ENCODE results near the gene ACBD7. TPM values are rescaled to one million over a fixed set of nuclear protein-coding genes. Genes with fewer than 3 reads are reported as not detected.

Gene ACBD7
- total and polyA plus RNA-seq, 2 of the 8 experiments (the other 6 are each of a cell fraction or from before 2014, with no cell fraction given) = 9.0 to 17.8 TPM

DNA sequence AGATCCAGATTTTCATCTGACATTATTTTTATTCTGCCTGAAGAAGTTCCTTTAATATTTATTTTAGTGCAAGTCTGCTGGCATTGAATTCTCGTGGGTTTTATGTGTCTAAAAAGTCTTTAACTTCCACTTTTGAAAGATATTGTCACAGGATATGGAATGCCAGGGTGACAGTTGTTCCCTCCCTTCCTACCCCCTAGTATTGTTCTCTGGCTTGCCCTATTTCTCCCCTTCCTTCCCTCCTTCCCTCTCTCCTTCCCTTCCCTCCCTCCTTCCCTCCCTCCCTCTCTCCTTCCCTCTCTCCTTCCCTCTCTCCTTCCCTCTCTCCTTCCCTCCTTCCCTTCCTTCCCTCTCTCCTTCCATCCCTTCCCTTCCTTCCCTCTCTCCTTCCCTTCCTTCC, 29.9 kb downstream of the ACBD7 start:
- no peak overlapping the region for H4K8ac ChIP-seq (ENCODE audit: extremely low read depth, insufficient read depth, low read length)
- H3K4me3 ChIP-seq (ENCODE audit: extremely low read depth in 1 of 4, insufficient read depth in 2 of 4, low read depth in 3 of 4, low read length in 4 of 4) = no peak overlapping the region
- H2AK5ac ChIP-seq (ENCODE audit: low read depth, low read length) = no peak overlapping the region
- H3K9me3 ChIP-seq (ENCODE audit: insufficient read depth in 2 of 2, low read depth in 1 of 2, low read length in 1 of 2) = no peaks in the 10 kb centered on the region
- no peaks in the 10 kb centered on the region for H3K36me3 ChIP-seq (ENCODE audit: control insufficient read depth in 2 of 4, insufficient read depth in 4 of 4, low read length in 3 of 4)
- H3K79me1 ChIP-seq (ENCODE audit: low read depth, low read length) = no peaks in the 10 kb centered on the region
- ChIA-PET POLR2A (ENCODE audit: partially characterized antibody) (no interaction called here), CTCF (ENCODE audit: partially characterized antibody) (no interaction called here)
- no peak for TF ChIP-seq JUND (IDR thresholded peaks at IDR 0.05; ENCODE audit: low read length)
- TF ChIP-seq SUZ12 (IDR thresholded peaks at IDR 0.05; ENCODE audit: low read length) = no peak
- no peak for TF ChIP-seq EGR1 (IDR thresholded peaks at IDR 0.05; ENCODE audit: borderline replicate concordance, low read depth, low read length)
- no peak for TF ChIP-seq ZNF274 (IDR thresholded peaks at IDR 0.05; ENCODE audit: borderline replicate concordance, extremely low read depth, low read length)
- no peak for TF ChIP-seq KDM5A (IDR thresholded peaks at IDR 0.05; ENCODE audit: low read length)
- no peak for TF ChIP-seq CBX5 (IDR thresholded peaks at IDR 0.05; ENCODE audit: low read depth, low read length)
- no peak for TF ChIP-seq SAP30 (IDR thresholded peaks at IDR 0.05; ENCODE audit: insufficient read depth, insufficient replicate concordance, low read length)
- no peak for TF ChIP-seq RFX5 (IDR thresholded peaks at IDR 0.05; ENCODE audit: borderline replicate concordance, low read depth, low read length)
- no peak for TF ChIP-seq YY1 (IDR thresholded peaks at IDR 0.05; ENCODE audit: low read depth, low read length)
- TF ChIP-seq EZH2 (IDR thresholded peaks at IDR 0.05; ENCODE audit: low read depth, low read length, severe bottlenecking) = no peak
- TF ChIP-seq BCL11A (IDR thresholded peaks at IDR 0.05; ENCODE audit: low read depth in 2 of 2, low read length in 2 of 2) = no peak
- TF ChIP-seq JUN (IDR thresholded peaks at IDR 0.05; ENCODE audit: low read depth, low read length) = no peak
- DNase-seq (ENCODE audit: low read depth in 1 of 2, low spot score in 2 of 2) = no peak
- H2BK5ac ChIP-seq (ENCODE audit: low read depth, low read length) = no peak overlapping the region
- H3K4me1 ChIP-seq (replicated peaks in 1 of 4; ENCODE audit: control insufficient read depth in 3 of 4, insufficient read depth in 4 of 4, low read length in 3 of 4) = no peaks in the 10 kb centered on the region
- no peak overlapping the region for H2BK20ac ChIP-seq (ENCODE audit: low read length)
- no peak overlapping the region for H2BK15ac ChIP-seq (ENCODE audit: low read length)
- no peaks in the 10 kb centered on the region for H4K20me1 ChIP-seq (replicated peaks in 1 of 2; ENCODE audit: control insufficient read depth in 1 of 2, insufficient read depth in 2 of 2, low read length in 2 of 2)
- H3K14ac ChIP-seq (ENCODE audit: insufficient read length) = no peak overlapping the region
- FAIRE-seq = no peak
- no peak overlapping the region for H3K23ac ChIP-seq (ENCODE audit: insufficient read length)
- H3K27ac ChIP-seq (ENCODE audit: low read depth, low read length) = no peak overlapping the region
- no peaks in the 10 kb centered on the region for H3K23me2 ChIP-seq (ENCODE audit: low read depth, low read length)
- no peak overlapping the region for H4K91ac ChIP-seq (replicated peaks; ENCODE audit: insufficient read length, low read length)
- H3K4ac ChIP-seq (replicated peaks; ENCODE audit: insufficient read length, low read depth, low read length) = no peak overlapping the region
- H3K9ac ChIP-seq (replicated peaks in 1 of 4; ENCODE audit: extremely low read depth in 1 of 4, low read depth in 3 of 4, low read length in 3 of 4) = no peak overlapping the region
- no peak overlapping the region for H2AFZ ChIP-seq (ENCODE audit: low read length)
- no peak overlapping the region for H3K56ac ChIP-seq (replicated peaks; ENCODE audit: insufficient read length, low read depth, low read length)
- H3K27me3 ChIP-seq (replicated peaks in 1 of 4; ENCODE audit: control insufficient read depth in 3 of 4, extremely low read depth in 1 of 4, insufficient read depth in 3 of 4, low read length in 3 of 4) = no peaks in the 10 kb centered on the region
- no peak overlapping the region for H3K18ac ChIP-seq (ENCODE audit: extremely low read depth, low read length)
- no peak overlapping the region for H3K4me2 ChIP-seq (ENCODE audit: insufficient read depth in 1 of 2, low read depth in 2 of 2, low read length in 2 of 2)
- H4K5ac ChIP-seq (ENCODE audit: insufficient read length, low read depth, low read length) = no peak overlapping the region
- H2BK12ac ChIP-seq (ENCODE audit: low read depth, low read length) = no peak overlapping the region
- H2BK120ac ChIP-seq (replicated peaks; ENCODE audit: low read depth, low read length) = no peak overlapping the region
- H3K79me2 ChIP-seq (ENCODE audit: control insufficient read depth in 1 of 2, insufficient read depth in 2 of 2, low read length in 2 of 2) = no peaks in the 10 kb centered on the region
- WGBS, 2 experiments (ENCODE audit: extremely low coverage in 1 of 2, insufficient coverage in 1 of 2, insufficient read length in 1 of 2, insufficient replicate concordance in 2 of 2, low coverage in 1 of 2, low lambda C conversion rate in 2 of 2, missing lambda C conversion rate in 1 of 2) = 92% methylated on average over 1 of the region's 1 CpG; no CpG with 5 or more reads in 1 of the 2 experiments

Data from H1 (cell line).